ENCODE measurements around the gene NCKAP1.

The NCKAP1 gene

DNA sequence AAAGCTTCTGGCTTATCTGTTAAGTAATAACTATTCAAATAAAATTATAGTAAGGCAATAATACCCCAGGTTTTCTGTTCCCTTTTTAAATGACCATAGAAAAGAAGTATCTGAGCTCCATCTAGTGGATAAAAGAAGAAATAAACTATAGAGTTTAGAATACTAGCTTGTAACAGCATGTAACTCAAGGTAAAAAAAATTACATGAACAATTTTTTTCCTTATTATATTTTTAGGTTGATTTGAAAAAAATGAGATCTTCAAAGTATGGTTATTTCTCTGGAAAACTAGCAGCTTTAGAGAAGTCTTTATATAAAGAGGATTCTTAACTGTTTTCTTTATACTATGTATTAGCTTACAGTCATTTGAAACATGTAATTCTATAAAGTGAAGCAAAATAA lies 58.1 kb downstream of the NCKAP1 start:
- DNase-seq (ENCODE audit: low read depth): peak; percentile 34
- no peak overlapping the region for H3K4me3 ChIP-seq (ENCODE audit: low read length)
- TF ChIP-seq, protein P1, sequence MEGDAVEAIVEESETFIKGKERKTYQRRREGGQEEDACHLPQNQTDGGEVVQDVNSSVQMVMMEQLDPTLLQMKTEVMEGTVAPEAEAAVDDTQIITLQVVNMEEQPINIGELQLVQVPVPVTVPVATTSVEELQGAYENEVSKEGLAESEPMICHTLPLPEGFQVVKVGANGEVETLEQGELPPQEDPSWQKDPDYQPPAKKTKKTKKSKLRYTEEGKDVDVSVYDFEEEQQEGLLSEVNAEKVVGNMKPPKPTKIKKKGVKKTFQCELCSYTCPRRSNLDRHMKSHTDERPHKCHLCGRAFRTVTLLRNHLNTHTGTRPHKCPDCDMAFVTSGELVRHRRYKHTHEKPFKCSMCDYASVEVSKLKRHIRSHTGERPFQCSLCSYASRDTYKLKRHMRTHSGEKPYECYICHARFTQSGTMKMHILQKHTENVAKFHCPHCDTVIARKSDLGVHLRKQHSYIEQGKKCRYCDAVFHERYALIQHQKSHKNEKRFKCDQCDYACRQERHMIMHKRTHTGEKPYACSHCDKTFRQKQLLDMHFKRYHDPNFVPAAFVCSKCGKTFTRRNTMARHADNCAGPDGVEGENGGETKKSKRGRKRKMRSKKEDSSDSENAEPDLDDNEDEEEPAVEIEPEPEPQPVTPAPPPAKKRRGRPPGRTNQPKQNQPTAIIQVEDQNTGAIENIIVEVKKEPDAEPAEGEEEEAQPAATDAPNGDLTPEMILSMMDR (IDR thresholded peaks at IDR 0.05; ENCODE audit: insufficient read depth, low read depth, low read length, missing control alignments): peak; percentile 17

GRCh38 chr2:182977463-182977862 lies 60.8 kb downstream of the NCKAP1 start:
- H3K4me3 ChIP-seq (ENCODE audit: low read length): no peak overlapping the region
- TF ChIP-seq, protein P1 (IDR thresholded peaks at IDR 0.05; ENCODE audit: insufficient read depth, low read depth, low read length, missing control alignments): no peak
- DNase-seq (ENCODE audit: low read depth): no peak

GRCh38 chr2:182973441-182974352 lies 64.6 kb downstream of the NCKAP1 start:
- DNase-seq (ENCODE audit: low read depth): no peak
- TF ChIP-seq, protein P1 (IDR thresholded peaks at IDR 0.05; ENCODE audit: insufficient read depth, low read depth, low read length, missing control alignments): no peak
- no peak overlapping the region for H3K4me3 ChIP-seq (ENCODE audit: low read length)

GRCh38 chr2:182972548-182972942 lies 65.7 kb downstream of the NCKAP1 start:
- no peak overlapping the region for H3K4me3 ChIP-seq (ENCODE audit: low read length)
- DNase-seq (ENCODE audit: low read depth): no peak
- TF ChIP-seq, protein P1 (IDR thresholded peaks at IDR 0.05; ENCODE audit: insufficient read depth, low read depth, low read length, missing control alignments): no peak

- TF ChIP-seq, protein P1 (IDR thresholded peaks at IDR 0.05; ENCODE audit: insufficient read depth, low read depth, low read length, missing control alignments): no peak
- DNase-seq (ENCODE audit: low read depth): no peak
- no peak overlapping the region for H3K4me3 ChIP-seq (ENCODE audit: low read length)
Measured at GRCh38 chr2:182971820-182972547, 66.3 kb downstream of the NCKAP1 start.

- no peak overlapping the region for H3K4me3 ChIP-seq (ENCODE audit: low read length)
- no peak for DNase-seq (ENCODE audit: low read depth)
- TF ChIP-seq, protein P1 (IDR thresholded peaks at IDR 0.05; ENCODE audit: insufficient read depth, low read depth, low read length, missing control alignments): no peak
Measured at GRCh38 chr2:182970486-182970885, 67.8 kb downstream of the NCKAP1 start.

Measured in epithelial cell of esophagus (primary cell).